ENCODE results near the gene ARX.

ARX gene

DNA sequence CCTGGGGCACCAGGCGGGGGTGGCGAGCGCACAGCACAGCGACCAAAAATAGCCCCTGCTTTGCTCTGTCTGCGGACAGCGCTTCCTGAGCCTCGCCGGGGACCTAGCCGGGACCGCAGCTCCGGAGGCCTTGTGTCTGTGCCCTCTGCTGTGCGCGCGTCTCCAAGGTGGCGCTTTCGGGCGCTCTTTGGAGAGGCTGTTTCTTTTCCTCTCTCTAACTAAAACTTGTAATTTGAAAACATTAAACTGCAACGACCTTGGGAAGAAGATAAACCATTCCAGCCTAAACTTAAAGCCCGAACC, 3.4 kb downstream of the ARX start:
- peak overlapping the region; percentile 35; the same call in 1 of the 2 replicates for H3K4me3 ChIP-seq (ENCODE audit: low read depth, low read length)
- peak; percentile 24 for DNase-seq (ENCODE audit: low read depth)
- TF ChIP-seq, protein P1, sequence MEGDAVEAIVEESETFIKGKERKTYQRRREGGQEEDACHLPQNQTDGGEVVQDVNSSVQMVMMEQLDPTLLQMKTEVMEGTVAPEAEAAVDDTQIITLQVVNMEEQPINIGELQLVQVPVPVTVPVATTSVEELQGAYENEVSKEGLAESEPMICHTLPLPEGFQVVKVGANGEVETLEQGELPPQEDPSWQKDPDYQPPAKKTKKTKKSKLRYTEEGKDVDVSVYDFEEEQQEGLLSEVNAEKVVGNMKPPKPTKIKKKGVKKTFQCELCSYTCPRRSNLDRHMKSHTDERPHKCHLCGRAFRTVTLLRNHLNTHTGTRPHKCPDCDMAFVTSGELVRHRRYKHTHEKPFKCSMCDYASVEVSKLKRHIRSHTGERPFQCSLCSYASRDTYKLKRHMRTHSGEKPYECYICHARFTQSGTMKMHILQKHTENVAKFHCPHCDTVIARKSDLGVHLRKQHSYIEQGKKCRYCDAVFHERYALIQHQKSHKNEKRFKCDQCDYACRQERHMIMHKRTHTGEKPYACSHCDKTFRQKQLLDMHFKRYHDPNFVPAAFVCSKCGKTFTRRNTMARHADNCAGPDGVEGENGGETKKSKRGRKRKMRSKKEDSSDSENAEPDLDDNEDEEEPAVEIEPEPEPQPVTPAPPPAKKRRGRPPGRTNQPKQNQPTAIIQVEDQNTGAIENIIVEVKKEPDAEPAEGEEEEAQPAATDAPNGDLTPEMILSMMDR (IDR thresholded peaks at IDR 0.05; ENCODE audit: insufficient read depth, low read depth, low read length, missing control alignments): no peak

DNA sequence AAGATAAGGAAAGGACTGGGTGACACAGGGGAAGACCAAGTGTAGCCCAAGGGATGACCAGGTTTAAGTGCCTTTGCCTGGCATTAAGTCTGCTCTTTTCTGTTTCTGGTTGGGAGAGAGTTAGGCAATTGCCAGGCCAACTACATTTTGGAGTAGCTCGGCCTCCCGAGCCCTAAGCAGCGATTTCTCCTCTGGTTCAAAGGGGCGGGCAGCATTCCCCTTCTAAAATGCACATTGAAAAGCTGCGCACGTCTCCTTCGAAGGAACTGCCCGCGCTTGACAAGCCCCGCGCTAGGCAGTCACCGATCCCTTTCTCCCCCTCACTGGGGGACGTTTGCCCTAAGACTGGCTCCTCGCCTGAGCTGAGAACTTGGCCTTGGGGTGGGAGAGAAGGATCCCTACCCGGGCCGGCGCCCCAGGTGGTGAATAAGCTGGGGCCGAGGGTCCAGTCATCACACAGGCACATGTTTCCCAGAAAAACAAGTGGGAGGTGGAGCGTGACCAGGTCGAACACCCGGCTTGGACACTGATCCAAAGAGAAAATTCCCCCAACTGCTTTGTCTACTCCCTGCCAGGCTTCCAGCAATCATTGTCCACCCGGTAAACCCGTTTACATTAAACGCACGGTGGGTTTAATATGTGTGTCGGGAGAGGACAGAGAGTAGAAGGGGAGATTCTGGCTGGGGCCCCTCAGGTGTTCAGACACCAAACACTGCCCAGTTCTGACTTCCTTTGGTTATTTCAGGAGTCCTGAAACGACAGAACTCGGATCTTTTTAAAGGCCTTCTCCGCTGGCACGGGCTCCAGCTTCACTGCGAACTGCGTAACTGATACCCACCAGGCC, 4.0 kb downstream of the ARX start:
- DNase-seq (ENCODE audit: low read depth): no peak
- TF ChIP-seq, protein P1 (IDR thresholded peaks at IDR 0.05; ENCODE audit: insufficient read depth, low read depth, low read length, missing control alignments): no peak
- H3K4me3 ChIP-seq (ENCODE audit: low read depth, low read length): no peak overlapping the region

DNA sequence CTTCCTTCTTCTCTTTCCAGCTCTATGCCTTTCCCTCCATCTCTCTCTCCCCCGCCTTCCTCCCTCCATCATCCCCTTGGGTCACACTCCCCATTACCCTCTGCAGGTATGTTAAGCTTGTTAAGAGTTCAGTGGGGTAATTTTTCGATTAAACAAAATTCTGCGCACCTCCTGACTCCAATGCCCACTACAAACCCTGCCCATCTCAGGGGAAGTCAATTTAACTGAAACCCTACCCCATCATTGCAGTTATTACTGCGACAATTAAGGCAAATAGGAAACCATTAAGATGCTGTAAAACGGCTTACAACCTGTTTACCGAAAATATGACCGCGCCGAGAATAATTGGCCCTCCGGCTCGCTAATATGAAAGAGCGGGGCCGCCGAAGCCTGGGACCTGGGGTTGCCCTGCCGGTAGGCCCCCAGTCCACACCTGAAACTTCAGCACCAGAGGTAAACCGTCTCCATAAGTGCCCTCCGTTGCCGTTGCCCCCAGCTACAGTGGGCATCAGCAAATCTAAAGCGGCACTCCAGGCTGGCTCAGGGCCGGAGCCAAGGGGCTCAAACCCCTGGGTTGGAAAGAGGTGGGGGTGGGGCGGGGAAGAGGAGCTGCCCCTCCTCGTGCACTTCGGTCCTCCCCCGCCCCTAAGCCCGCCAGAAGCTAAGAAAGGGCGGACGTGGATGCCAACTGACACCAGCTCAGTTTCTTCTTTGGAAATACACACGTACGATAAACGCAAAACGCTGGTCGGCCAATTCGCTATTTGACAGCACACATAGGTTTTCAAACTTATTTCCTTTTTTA, 4.8 kb downstream of the ARX start:
- H3K4me3 ChIP-seq (ENCODE audit: low read depth, low read length): no peak overlapping the region
- TF ChIP-seq, protein P1 (IDR thresholded peaks at IDR 0.05; ENCODE audit: insufficient read depth, low read depth, low read length, missing control alignments): no peak
- no peak for DNase-seq (ENCODE audit: low read depth)

DNA sequence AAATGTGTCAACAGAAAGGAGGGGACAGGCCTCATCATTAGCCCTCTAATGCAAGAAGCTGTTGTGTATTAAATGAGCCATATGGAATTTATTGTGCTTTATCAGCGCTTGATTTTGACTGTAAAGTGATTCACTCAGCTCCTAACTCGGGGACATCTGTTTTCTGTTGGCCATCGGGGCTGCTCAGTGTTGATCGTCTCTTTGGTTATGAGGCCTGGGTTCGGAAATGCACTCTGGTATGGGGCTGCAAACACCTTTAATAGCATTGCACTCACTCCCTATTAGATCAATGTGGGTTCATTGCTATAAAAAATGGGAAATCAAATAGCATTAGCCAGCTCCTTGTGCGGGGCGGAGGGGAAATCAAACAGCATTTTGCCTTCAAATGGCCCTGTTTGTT, 6.4 kb downstream of the ARX start:
- H3K4me3 ChIP-seq (ENCODE audit: low read depth, low read length): no peak overlapping the region
- TF ChIP-seq, protein P1 (IDR thresholded peaks at IDR 0.05; ENCODE audit: insufficient read depth, low read depth, low read length, missing control alignments): no peak
- no peak for DNase-seq (ENCODE audit: low read depth)

DNA sequence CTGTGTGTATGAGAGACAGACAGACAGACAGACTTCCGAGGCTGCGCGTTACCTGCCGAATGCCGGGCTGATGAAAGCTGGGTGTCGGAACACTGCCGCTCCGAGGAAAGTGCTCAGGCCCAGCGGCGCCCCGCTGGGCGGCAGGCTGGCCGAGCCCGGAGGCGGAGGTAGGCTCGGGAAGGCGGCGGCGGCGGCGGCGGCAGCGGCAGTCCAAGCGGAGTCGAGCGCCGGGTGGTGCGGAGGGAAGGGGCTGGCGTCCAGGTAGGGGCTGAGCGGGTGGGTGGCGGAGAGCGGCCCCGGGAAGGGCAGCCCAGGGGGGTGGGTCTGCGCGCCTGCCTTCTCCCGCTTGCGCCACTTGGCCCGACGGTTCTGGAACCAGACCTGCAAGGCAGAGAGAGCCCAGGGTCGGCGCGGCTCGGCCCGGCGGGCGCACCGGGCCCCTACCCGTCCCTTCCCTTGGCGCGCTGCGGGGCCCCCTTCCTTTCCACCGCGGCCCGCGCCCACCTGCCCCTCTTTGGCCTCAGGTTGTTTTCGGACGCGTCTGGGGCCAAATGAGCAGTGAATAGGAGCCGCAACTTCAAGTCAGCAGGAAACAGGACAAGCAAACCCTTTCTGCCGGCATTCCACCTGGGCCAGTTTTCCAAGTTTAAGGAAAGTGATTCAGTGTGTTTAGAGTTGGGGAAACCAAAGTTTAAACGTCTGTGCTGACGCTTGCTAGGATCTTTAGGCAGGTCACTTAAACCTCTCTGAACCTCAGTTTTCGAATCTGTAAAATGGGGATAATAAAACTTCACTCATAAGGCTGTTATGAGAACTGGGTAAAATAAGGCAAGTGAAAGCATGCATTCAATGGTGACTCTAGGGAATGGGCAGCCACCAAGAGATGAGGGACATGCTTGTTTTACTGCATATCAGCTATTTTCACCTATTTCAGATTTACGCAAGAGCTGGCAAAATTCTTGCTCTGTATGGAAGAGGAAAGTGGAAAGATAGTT, 8.4 kb downstream of the ARX start:
- H3K4me3 ChIP-seq (ENCODE audit: low read depth, low read length): no peak overlapping the region
- DNase-seq (ENCODE audit: low read depth): no peak
- TF ChIP-seq, protein P1 (IDR thresholded peaks at IDR 0.05; ENCODE audit: insufficient read depth, low read depth, low read length, missing control alignments): no peak

DNA sequence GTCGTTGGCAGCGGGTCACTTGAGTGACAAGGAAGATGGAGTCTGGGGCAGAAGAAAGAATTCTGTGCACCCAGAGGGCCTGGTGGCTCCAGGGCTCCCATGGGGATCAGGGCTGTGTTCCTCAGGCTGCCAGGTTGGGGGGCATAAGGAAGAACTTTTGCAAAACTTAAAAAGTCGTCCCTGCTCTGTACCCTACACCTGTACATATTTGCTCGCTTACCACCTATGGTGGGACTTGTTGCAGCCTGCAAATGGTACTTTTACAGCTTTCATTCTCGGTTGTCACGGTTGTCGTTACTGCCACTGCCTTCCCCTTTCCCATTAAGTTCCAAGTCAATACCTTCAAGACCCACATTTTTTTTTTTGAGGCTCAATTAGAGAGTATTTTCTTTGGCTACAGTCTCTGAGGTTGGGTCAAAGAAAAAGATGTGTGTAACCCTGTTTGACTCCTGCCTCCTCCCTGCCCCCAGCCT, 9.1 kb downstream of the ARX start:
- DNase-seq (ENCODE audit: low read depth): no peak
- TF ChIP-seq, protein P1 (IDR thresholded peaks at IDR 0.05; ENCODE audit: insufficient read depth, low read depth, low read length, missing control alignments): no peak
- H3K4me3 ChIP-seq (ENCODE audit: low read depth, low read length): no peak overlapping the region

All from GM12865 (cell line).